SK-N-SH treated with all-trans-retinoic acid at 6 μM for 48 hours (cell line): ENCODE results near the gene MRPL3.

Experiments
- ATAC-seq: fragments of 200-7000 bp; cut with Tn5 transposase; 3 replicates; pipeline ENCODE4 v1.9.1; 2020; ENCODE audit warnings: mild to moderate bottlenecking, moderate library complexity
- ARNTL ChIP-seq: fragments of 450-650 bp; formaldehyde crosslinking; IDR thresholded peaks from 2 replicates; pipeline ENCODE4 v1.5.0; 2020; ENCODE audit warnings: low read depth, mild to moderate bottlenecking, moderate library complexity, borderline replicate concordance
- BACH2 ChIP-seq: fragments of 250-450 bp; sonication (Bioruptor Pico); IDR thresholded peaks from 2 replicates; pipeline ENCODE4 v1.9.0; 2021; ENCODE audit warnings: mild to moderate bottlenecking, borderline replicate concordance
- CSDC2 ChIP-seq: fragments of 250-450 bp; sonication (Bioruptor Pico); IDR thresholded peaks from 2 replicates; pipeline ENCODE4 v1.5.0; 2020; ENCODE audit warnings: mild to moderate bottlenecking, moderate library complexity
- CSRNP3 ChIP-seq: fragments of 250-450 bp; sonication (Bioruptor Pico); IDR thresholded peaks from 2 replicates; pipeline ENCODE4 v1.5.1; 2021; ENCODE audit warnings: mild to moderate bottlenecking, moderate library complexity
- GLIS3 ChIP-seq: fragments of 250-450 bp; sonication (Bioruptor Pico); IDR thresholded peaks from 2 replicates; pipeline ENCODE4 v1.5.0; 2020; ENCODE audit warnings: mild to moderate bottlenecking, moderate library complexity
- ISL1 ChIP-seq: fragments of 250-450 bp; sonication (Bioruptor Pico); IDR thresholded peaks from 2 replicates; pipeline ENCODE4 v2.1.2; 2022; ENCODE audit warnings: mild to moderate bottlenecking, moderate library complexity
- OSR1 ChIP-seq: fragments of 250-450 bp; sonication (Bioruptor Pico); IDR thresholded peaks from 2 replicates; pipeline ENCODE4 v1.8.0; 2022; ENCODE audit warnings: moderate library complexity, mild to moderate bottlenecking, inconsistent platforms
- PATZ1 ChIP-seq: fragments of 250-450 bp; sonication (Bioruptor Pico); IDR thresholded peaks from 2 replicates; pipeline ENCODE4 v1.8.0; 2020; ENCODE audit warnings: mild to moderate bottlenecking, moderate library complexity, borderline replicate concordance
- POU6F1 ChIP-seq: fragments of 250-450 bp; sonication (Bioruptor Pico); IDR thresholded peaks from 2 replicates; pipeline ENCODE4 v1.8.0; 2021; ENCODE audit warnings: low read depth, mild to moderate bottlenecking, moderate library complexity, borderline replicate concordance
- PPARA ChIP-seq: fragments of 250-450 bp; sonication (Bioruptor Pico); IDR thresholded peaks from 2 replicates; pipeline ENCODE4 v1.5.0; 2020; ENCODE audit warnings: mild to moderate bottlenecking, borderline replicate concordance
- TCF4 ChIP-seq: fragments of 250-450 bp; sonication (Bioruptor Pico); IDR thresholded peaks from 2 replicates; pipeline ENCODE4 v1.8.0; 2021; ENCODE audit warnings: mild to moderate bottlenecking, moderate library complexity, borderline replicate concordance
- TOX ChIP-seq: fragments of 250-450 bp; sonication (Bioruptor Pico); IDR thresholded peaks from 2 replicates; pipeline ENCODE4 v1.8.0; 2021; ENCODE audit warnings: mild to moderate bottlenecking, moderate library complexity, borderline replicate concordance
- ZFP3 ChIP-seq: fragments of 250-450 bp; sonication (Bioruptor Pico); IDR thresholded peaks from 2 replicates; pipeline ENCODE4 v1.5.0; 2020; ENCODE audit warnings: mild to moderate bottlenecking, moderate library complexity
- ZFP30 ChIP-seq: fragments of 450-650 bp; formaldehyde crosslinking; IDR thresholded peaks from 2 replicates; pipeline ENCODE4 v1.5.0; 2022; ENCODE audit warnings: mild to moderate bottlenecking, moderate library complexity
- ZNF565 ChIP-seq: fragments of 450-650 bp; formaldehyde crosslinking; conservative IDR thresholded peaks from 2 replicates; pipeline ENCODE4 v1.5.0; 2020; ENCODE audit warnings: low read depth, mild to moderate bottlenecking, moderate library complexity
- ZNF70 ChIP-seq: fragments of 450-650 bp; formaldehyde crosslinking; IDR thresholded peaks from 2 replicates; pipeline ENCODE4 v1.5.0; 2020; ENCODE audit warnings: mild to moderate bottlenecking, moderate library complexity
- TF ChIP-seq, protein P1 (sequence below): fragments of 250-450 bp; sonication (Bioruptor Pico); IDR thresholded peaks from 2 replicates; pipeline ENCODE4 v1.5.0; 2020; ENCODE audit warnings: mild to moderate bottlenecking, moderate library complexity

Gene MRPL3

GRCh38 chr3:131540821-131541220, 38.0 kb upstream of the MRPL3 start:
- TF ChIP-seq PPARA (no peak), ARNTL (CRISPR knock-in tag) (no peak), TOX (CRISPR knock-in tag) (no peak), POU6F1 (no peak), ZFP30 (no peak), OSR1 (CRISPR knock-in tag) (no peak), CSDC2 (no peak), ZNF565 (CRISPR knock-in tag) (no peak), TCF4 (no peak), PATZ1 (CRISPR knock-in tag) (no peak)
- TF ChIP-seq, protein P1, sequence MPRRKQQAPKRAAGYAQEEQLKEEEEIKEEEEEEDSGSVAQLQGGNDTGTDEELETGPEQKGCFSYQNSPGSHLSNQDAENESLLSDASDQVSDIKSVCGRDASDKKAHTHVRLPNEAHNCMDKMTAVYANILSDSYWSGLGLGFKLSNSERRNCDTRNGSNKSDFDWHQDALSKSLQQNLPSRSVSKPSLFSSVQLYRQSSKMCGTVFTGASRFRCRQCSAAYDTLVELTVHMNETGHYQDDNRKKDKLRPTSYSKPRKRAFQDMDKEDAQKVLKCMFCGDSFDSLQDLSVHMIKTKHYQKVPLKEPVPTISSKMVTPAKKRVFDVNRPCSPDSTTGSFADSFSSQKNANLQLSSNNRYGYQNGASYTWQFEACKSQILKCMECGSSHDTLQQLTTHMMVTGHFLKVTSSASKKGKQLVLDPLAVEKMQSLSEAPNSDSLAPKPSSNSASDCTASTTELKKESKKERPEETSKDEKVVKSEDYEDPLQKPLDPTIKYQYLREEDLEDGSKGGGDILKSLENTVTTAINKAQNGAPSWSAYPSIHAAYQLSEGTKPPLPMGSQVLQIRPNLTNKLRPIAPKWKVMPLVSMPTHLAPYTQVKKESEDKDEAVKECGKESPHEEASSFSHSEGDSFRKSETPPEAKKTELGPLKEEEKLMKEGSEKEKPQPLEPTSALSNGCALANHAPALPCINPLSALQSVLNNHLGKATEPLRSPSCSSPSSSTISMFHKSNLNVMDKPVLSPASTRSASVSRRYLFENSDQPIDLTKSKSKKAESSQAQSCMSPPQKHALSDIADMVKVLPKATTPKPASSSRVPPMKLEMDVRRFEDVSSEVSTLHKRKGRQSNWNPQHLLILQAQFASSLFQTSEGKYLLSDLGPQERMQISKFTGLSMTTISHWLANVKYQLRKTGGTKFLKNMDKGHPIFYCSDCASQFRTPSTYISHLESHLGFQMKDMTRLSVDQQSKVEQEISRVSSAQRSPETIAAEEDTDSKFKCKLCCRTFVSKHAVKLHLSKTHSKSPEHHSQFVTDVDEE (CRISPR knock-in tag) = no peak
- no peak for ATAC-seq

DNA sequence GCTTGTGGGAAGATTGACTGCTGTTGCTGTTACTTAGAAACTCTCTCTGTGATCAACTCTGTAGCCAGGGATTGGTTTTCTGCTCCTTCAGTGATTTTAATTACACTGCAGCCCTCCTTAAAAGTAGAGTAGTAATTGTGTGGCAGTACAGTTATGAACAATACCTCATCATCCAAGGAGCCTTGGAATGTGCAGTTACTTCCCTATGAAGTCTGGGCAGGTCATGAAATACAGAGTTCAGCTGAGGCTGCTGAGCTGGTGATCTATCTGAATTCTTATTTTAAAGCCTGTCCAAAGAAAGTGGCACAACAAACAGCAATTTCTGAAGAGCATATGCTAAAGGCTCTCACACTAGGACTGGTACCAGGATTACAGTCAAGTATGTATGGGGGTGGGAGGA, 37.4 kb upstream of the MRPL3 start:
- no peak for ATAC-seq
- TF ChIP-seq BACH2 (CRISPR knock-in tag) = no peak
- TF ChIP-seq ZFP3 (CRISPR knock-in tag) = no peak
- TF ChIP-seq ZNF565 (CRISPR knock-in tag) = no peak
- TF ChIP-seq, protein P1 (CRISPR knock-in tag) = no peak
- TF ChIP-seq OSR1 (CRISPR knock-in tag) = no peak
- TF ChIP-seq ISL1 = no peak
- no peak for TF ChIP-seq ZFP30
- TF ChIP-seq ZNF70 (CRISPR knock-in tag) = no peak
- no peak for TF ChIP-seq CSRNP3 (CRISPR knock-in tag)
- no peak for TF ChIP-seq GLIS3
- no peak for TF ChIP-seq ARNTL (CRISPR knock-in tag)

- no peak for TF ChIP-seq ZNF70 (CRISPR knock-in tag)
- TF ChIP-seq TCF4 = peak; percentile 44; the same call in 1 of the 2 replicates
- TF ChIP-seq, protein P1 (CRISPR knock-in tag) = 0 out of 2 replicates have a peak, but pooled peaks have one; percentile 29
- peak; percentile 30; the same call in 1 of the 2 replicates for TF ChIP-seq ISL1
- TF ChIP-seq CSRNP3 (CRISPR knock-in tag) = no peak
- no peak for TF ChIP-seq OSR1 (CRISPR knock-in tag)
- TF ChIP-seq ZNF565 (CRISPR knock-in tag) = no peak
- ATAC-seq = no peak
Observed at GRCh38 chr3:131538968-131539367, 36.2 kb upstream of the MRPL3 start.
